KMS-11 (cell line): ENCODE data around the gene LGR4.

Source experiments
- H2AFZ ChIP-seq: fragments of 200-600 bp; sonication (generic); 2 replicates; pipeline ENCODE4 v1.6.1; 2016; ENCODE audit warnings: antibody characterized with exemption, mixed run types, low read depth
- H3K27ac ChIP-seq: fragments of 200-600 bp; sonication (generic); 2 replicates; pipeline ENCODE4 v1.6.1; 2016; ENCODE audit warnings: mild to moderate bottlenecking, mixed run types
- H3K27me3 ChIP-seq: fragments of 200-600 bp; sonication (generic); 2 replicates; pipeline ENCODE4 v1.6.1; 2017; ENCODE audit warnings: mild to moderate bottlenecking, low read depth, mixed run types, moderate library complexity; ENCODE audit not compliant: insufficient read depth
- H3K36me3 ChIP-seq: fragments of 200-600 bp; sonication (generic); 2 replicates; pipeline ENCODE4 v1.6.1; 2017; ENCODE audit warnings: mild to moderate bottlenecking, mixed run types; ENCODE audit not compliant: insufficient read depth
- H3K4me1 ChIP-seq: fragments of 200-600 bp; sonication (generic); 2 replicates; pipeline ENCODE4 v1.6.1; 2016; ENCODE audit warnings: mild to moderate bottlenecking, low read depth, mixed run types; ENCODE audit not compliant: poor library complexity, severe bottlenecking
- H3K4me2 ChIP-seq: fragments of 200-600 bp; sonication (generic); 2 replicates; pipeline ENCODE4 v1.7.0; 2016; ENCODE audit warnings: mild to moderate bottlenecking, mixed run types
- H3K4me3 ChIP-seq: fragments of 200-600 bp; sonication (generic); IDR thresholded peaks from 2 replicates; pipeline ENCODE4 v1.6.1; 2017; ENCODE audit warnings: low read depth, low read length, mixed read lengths; ENCODE audit not compliant: insufficient read depth
- H3K79me2 ChIP-seq: fragments of 200-600 bp; sonication (generic); 2 replicates; pipeline ENCODE4 v1.6.1; 2016; ENCODE audit warnings: low read depth, mixed run types; ENCODE audit not compliant: insufficient read depth
- H3K9ac ChIP-seq: fragments of 200-600 bp; sonication (generic); 2 replicates; pipeline ENCODE4 v1.6.1; 2016; ENCODE audit warnings: mild to moderate bottlenecking, mixed run types
- H4K20me1 ChIP-seq: fragments of 200-600 bp; sonication (generic); 2 replicates; pipeline ENCODE4 v1.6.1; 2016; ENCODE audit warnings: mild to moderate bottlenecking, mixed run types; ENCODE audit not compliant: insufficient read depth
- CTCF ChIP-seq: fragments of 200-600 bp; sonication (generic); conservative IDR thresholded peaks from 2 replicates; pipeline ENCODE4 v1.6.1; 2017; ENCODE audit warnings: low read depth, mild to moderate bottlenecking, antibody characterized with exemption, low read length, moderate library complexity, mixed read lengths

The LGR4 gene

GRCh38 chr11:27423125-27423524 is 49.5 kb downstream of the LGR4 start:
- H4K20me1 ChIP-seq: no peaks in the 10 kb centered on the region
- H3K4me1 ChIP-seq: no peaks in the 10 kb centered on the region
- TF ChIP-seq CTCF: no peak
- H3K79me2 ChIP-seq: no peaks in the 10 kb centered on the region
- H3K9ac ChIP-seq: no peak overlapping the region
- H3K27ac ChIP-seq: no peak overlapping the region
- H3K4me3 ChIP-seq: no peak overlapping the region
- no peak overlapping the region for H3K4me2 ChIP-seq
- no peak overlapping the region for H2AFZ ChIP-seq
- no peaks in the 10 kb centered on the region for H3K27me3 ChIP-seq
- no peaks in the 10 kb centered on the region for H3K36me3 ChIP-seq

GRCh38 chr11:27421819-27422494 is 50.6 kb downstream of the LGR4 start:
- no peak overlapping the region for H3K9ac ChIP-seq
- no peak for TF ChIP-seq CTCF
- H3K4me2 ChIP-seq: no peak overlapping the region
- H3K79me2 ChIP-seq: no peaks in the 10 kb centered on the region
- no peak overlapping the region for H2AFZ ChIP-seq
- H3K4me3 ChIP-seq: no peak overlapping the region
- no peaks in the 10 kb centered on the region for H3K27me3 ChIP-seq
- no peaks in the 10 kb centered on the region for H3K4me1 ChIP-seq
- no peaks in the 10 kb centered on the region for H3K36me3 ChIP-seq
- H4K20me1 ChIP-seq: no peaks in the 10 kb centered on the region
- no peak overlapping the region for H3K27ac ChIP-seq

- Histone ChIP-seq H3K27ac (no peak overlapping the region), H3K27me3 (no peaks in the 10 kb centered on the region), H3K36me3 (no peaks in the 10 kb centered on the region), H3K4me3 (no peak overlapping the region), H3K4me1 (no peaks in the 10 kb centered on the region), H2AFZ (no peak overlapping the region), H3K9ac (no peak overlapping the region), H4K20me1 (no peaks in the 10 kb centered on the region), H3K4me2 (no peak overlapping the region), H3K79me2 (no peaks in the 10 kb centered on the region)
- TF ChIP-seq CTCF: no peak
Observed at GRCh38 chr11:27420722-27421572, 51.6 kb downstream of the LGR4 start.

GRCh38 chr11:27420217-27420616 is 52.4 kb downstream of the LGR4 start:
- Histone ChIP-seq H3K27me3 (no peaks in the 10 kb centered on the region), H3K4me2 (no peak overlapping the region), H3K36me3 (no peaks in the 10 kb centered on the region), H3K4me1 (no peaks in the 10 kb centered on the region), H4K20me1 (no peaks in the 10 kb centered on the region), H3K4me3 (no peak overlapping the region), H3K9ac (no peak overlapping the region), H2AFZ (no peak overlapping the region), H3K27ac (no peak overlapping the region), H3K79me2 (no peaks in the 10 kb centered on the region)
- TF ChIP-seq CTCF: no peak
